Activated CD4-positive, alpha-beta T cell treated with anti-CD3 and anti-CD28 coated beads for 36 hours (primary cell): ENCODE data around the gene SCAI. TPM values are rescaled to one million over a fixed set of nuclear protein-coding genes. Genes with fewer than 3 reads are reported as not detected.
A peak's percentile ranks its signal among the peaks of the same experiment; 100 is the strongest.
"Not testable (repeated sequence)": the region's sequence is repeated elsewhere in the genome, so short reads cannot be mapped to it uniquely, and the experiment has no call there.

ENCODE experiments used
- ATAC-seq: fragments of 200-7000 bp; cut with Tn5 transposase; one replicate; pipeline ENCODE4 v1.10.0; 2021; ENCODE audit warnings: mild to moderate bottlenecking, moderate library complexity
- CTCF ChIA-PET: fragments of 350-600 bp; sonication (Branson Sonifier 250); formaldehyde crosslinking; loops from one replicate; lab custom pipeline; 2021; ENCODE audit warnings: antibody characterized with exemption; lab: Charles Lee
- POLR2A ChIA-PET: fragments of 350-600 bp; sonication (Branson Sonifier 250); formaldehyde crosslinking; loops from one replicate; lab custom pipeline; 2021; ENCODE audit warnings: antibody characterized with exemption, inconsistent platforms; lab: Charles Lee
- DNase-seq: peaks from one replicate; pipeline ENCODE4 v3.0.0-alpha.2; 2020
- H3K27ac Mint-ChIP-seq: one replicate; pipeline ENCODE4 v1.8.0; 2021; ENCODE audit warnings: mixed read lengths
- H3K27me3 Mint-ChIP-seq: one replicate; pipeline ENCODE4 v1.8.0; 2021; ENCODE audit warnings: mixed read lengths
- H3K36me3 Mint-ChIP-seq: one replicate; pipeline ENCODE4 v1.8.0; 2021; ENCODE audit warnings: low read depth, mixed read lengths
- H3K4me1 Mint-ChIP-seq: one replicate; pipeline ENCODE4 v1.8.0; 2021; ENCODE audit warnings: mixed read lengths
- H3K4me3 Mint-ChIP-seq: one replicate; pipeline ENCODE4 v1.8.0; 2021; ENCODE audit warnings: mild to moderate bottlenecking, moderate library complexity, mixed read lengths
- H3K9me3 Mint-ChIP-seq: one replicate; pipeline ENCODE4 v1.8.0; 2021; ENCODE audit warnings: low read depth, mixed read lengths
- intact Hi-C, 2 experiments: fragments of 100-400 bp; cut with DNase I in 1 of 2; cut with micrococcal nuclease in 1 of 2; formaldehyde crosslinking; loops; one replicate each; pipeline versions ENCODE4 v1.14.2 to v1.15.1; 2022 to 2024; cut with DNase I, micrococcal nuclease
- total RNA-seq, 2 experiments: library from RNA; stranded (reverse); gene quantifications; one replicate each; pipeline ENCODE4 v1.2.3, GENCODE V29; 2021

The SCAI gene
- total RNA-seq, 2 experiments from 2014 or later, result 13.0 to 13.8 TPM

DNA sequence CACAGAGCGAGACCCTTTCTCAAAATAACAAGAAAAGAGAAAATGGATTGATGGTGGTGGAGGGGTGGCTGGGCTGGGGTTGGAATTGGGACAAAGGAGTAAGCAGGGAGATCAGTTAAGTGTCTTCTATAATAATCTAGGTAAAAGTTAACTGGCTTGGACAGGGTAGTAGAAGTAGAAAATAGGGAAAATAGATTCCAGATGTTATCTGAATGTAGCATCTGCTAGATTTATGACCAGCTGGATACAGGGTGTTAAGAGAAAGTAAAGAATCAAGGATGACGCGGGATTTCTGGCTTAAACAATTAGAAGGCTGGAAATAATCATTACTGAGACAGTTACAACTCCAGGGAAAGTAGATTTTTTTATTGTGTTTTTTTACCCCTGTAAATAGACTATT, 33.3 kb upstream of the SCAI start:
- intact Hi-C loops, result no loop called here
- peaks cover 22% of the 10 kb centered on the region for H3K36me3 Mint-ChIP-seq
- H3K27me3 Mint-ChIP-seq, result no peaks in the 10 kb centered on the region
- H3K27ac Mint-ChIP-seq, result no peak overlapping the region
- no peak for ATAC-seq
- CTCF ChIA-PET, result no interaction called here
- POLR2A ChIA-PET, result interaction anchor here (1.1 kb wide), 1 partner anchor 9 kb away, joined by 3 read pairs; no protein-coding TSS in a partner anchor
- DNase-seq, result no peak
- no peaks in the 10 kb centered on the region for H3K9me3 Mint-ChIP-seq
- H3K4me1 Mint-ChIP-seq, result peaks cover 57% of the 10 kb centered on the region
- H3K4me3 Mint-ChIP-seq, result no peak overlapping the region

DNA sequence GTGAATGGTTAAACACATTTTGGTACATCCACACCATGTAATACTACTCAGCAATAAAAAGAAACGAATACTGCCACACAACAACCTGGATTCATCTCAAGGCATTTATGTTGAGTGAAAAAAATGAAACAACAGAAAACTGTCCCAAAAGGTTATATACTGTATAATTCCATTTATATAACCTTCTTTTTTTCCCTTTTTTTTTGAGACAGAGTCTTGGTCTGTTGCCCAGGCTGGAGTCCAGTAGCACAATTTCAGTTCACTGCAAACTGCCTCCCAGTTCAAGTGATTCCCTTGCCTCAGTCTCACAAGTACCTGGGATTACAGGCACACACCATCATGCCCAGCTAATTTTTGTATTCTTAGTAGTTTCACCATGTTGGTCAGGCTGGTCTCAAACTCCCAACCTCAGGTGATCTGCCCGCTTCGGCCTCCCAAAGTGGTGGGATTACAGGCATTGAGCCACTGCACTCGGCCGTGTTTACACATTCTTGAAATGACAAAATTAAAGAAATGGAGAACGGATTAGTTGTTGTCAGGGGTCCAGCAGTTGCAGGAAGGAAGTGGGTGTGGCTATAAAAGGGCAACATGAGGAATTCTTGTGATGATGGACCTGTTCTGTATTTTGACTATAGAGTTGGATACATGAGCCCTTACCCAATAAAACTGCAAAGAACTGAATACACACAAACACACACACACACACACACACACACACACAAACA, 28.9 kb upstream of the SCAI start:
- peaks cover 24% of the 10 kb centered on the region for H3K36me3 Mint-ChIP-seq
- H3K27ac Mint-ChIP-seq, result peak overlapping the region; percentile 52
- no peak overlapping the region for H3K4me3 Mint-ChIP-seq
- intact Hi-C loops, result no loop called here
- ATAC-seq (no peak), DNase-seq (no peak)
- no peaks in the 10 kb centered on the region for H3K9me3 Mint-ChIP-seq
- ChIA-PET CTCF (no interaction called here), POLR2A (no interaction called here)
- no peaks in the 10 kb centered on the region for H3K27me3 Mint-ChIP-seq
- H3K4me1 Mint-ChIP-seq, result peaks cover 32% of the 10 kb centered on the region

DNA sequence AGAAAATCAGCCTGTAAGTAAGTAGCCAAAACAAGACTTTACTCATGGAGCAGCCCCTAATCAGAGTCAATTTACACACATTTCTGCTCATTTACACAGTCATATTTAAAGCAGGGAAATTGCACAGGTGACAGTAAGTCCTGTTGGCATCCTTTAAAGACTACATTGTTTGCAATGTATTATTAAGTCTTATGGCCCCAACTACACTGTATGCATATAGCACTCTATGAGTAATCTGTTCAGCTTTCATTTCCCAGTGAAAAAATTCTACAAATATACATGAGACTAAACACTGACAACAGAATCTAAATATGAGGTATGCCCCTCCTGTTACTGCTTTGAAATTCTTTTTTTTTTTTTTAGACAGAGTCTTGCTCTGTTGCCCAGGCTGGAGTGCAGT, 26.6 kb upstream of the SCAI start:
- no peak overlapping the region for H3K4me3 Mint-ChIP-seq
- CTCF ChIA-PET, result no interaction called here
- intact Hi-C loops, result no loop called here
- peaks cover 30% of the 10 kb centered on the region for H3K4me1 Mint-ChIP-seq
- no peak for DNase-seq
- H3K27me3 Mint-ChIP-seq, result no peaks in the 10 kb centered on the region
- ATAC-seq, result peak; percentile 51
- POLR2A ChIA-PET, result no interaction called here
- no peak overlapping the region for H3K27ac Mint-ChIP-seq
- H3K9me3 Mint-ChIP-seq, result no peaks in the 10 kb centered on the region
- peaks cover 27% of the 10 kb centered on the region for H3K36me3 Mint-ChIP-seq

DNA sequence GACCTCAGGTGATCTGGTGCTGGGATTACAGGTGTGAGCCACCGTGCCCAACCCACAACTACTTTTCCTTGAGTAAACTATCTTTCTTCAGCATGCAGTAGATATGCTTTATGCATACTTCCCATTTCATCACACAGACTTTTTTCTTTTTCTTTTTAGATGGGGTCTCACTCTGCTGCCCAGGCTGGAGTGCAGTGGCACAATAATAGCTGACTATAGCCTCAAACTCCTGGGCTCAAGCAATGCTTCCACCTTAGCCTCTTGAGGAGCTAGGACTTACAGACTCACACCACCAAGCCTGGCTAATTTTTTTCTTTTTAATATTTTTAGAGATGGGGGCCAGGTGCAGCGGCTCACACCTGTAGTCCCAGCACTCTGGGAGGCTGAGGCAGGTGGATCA, 23.4 kb upstream of the SCAI start:
- ChIA-PET CTCF (no interaction called here), POLR2A (no interaction called here)
- Mint-ChIP-seq H3K27ac (no peak overlapping the region), H3K4me1 (peaks cover 15% of the 10 kb centered on the region), H3K9me3 (no peaks in the 10 kb centered on the region), H3K36me3 (peaks cover 22% of the 10 kb centered on the region), H3K4me3 (no peak overlapping the region), H3K27me3 (no peaks in the 10 kb centered on the region)
- ATAC-seq, result no peak
- intact Hi-C loops, result no loop called here
- no peak for DNase-seq

DNA sequence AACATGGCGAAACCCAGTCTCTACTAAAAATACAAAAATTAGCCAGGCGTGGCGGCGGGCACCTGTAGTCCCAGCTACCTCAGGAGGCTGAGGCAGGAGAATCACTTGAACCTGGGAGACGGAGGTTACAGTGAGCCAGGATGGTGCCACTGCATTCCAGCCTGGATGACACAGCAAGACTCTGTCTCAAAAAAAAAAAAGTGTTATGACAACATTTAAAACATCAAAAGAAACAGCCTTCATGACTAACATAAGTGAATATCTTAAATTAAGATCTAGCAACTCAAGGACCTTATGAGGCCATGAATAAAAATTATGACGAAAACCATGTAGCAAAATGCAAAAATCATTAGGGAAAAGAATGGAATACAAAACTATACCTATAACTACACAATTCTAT, 19.6 kb upstream of the SCAI start:
- DNase-seq, H3K4me1 Mint-ChIP-seq, ATAC-seq, CTCF ChIA-PET, intact Hi-C loops, H3K9me3 Mint-ChIP-seq, H3K27ac Mint-ChIP-seq, H3K36me3 Mint-ChIP-seq, POLR2A ChIA-PET, H3K27me3 Mint-ChIP-seq, H3K4me3 Mint-ChIP-seq: not testable (repeated sequence)

DNA sequence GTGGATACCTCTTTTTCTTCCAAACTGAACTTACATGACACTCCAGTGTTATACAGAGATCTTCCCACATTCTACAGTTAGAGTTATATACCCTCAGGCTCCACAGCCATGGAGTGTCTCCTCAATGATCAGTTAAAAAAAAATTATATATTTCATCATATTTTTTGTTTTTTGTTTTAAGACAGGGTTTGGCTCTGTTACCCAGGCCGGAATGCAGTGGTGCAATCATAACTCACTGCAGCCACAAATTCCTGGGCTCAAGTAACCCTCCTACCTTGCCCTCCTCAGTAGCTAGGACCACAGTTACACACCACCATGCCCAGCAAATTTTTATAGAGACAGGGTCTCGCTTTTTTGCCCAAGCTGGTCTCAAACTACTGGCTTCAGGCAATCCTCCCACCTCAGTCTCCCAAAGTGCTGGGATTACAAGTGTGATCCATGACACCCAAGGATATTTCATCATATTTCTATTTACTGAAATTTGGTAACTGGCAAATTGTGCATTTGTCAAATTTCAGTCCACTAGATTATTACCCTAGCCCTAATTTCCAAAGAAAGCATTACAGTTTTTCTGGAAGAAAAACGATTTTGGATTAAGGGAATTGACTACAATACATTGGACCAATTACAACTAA, 18.1 kb upstream of the SCAI start:
- no peaks in the 10 kb centered on the region for H3K27me3 Mint-ChIP-seq
- no peaks in the 10 kb centered on the region for H3K9me3 Mint-ChIP-seq
- no peak for DNase-seq
- peaks cover 6% of the 10 kb centered on the region for H3K4me1 Mint-ChIP-seq
- H3K27ac Mint-ChIP-seq, result no peak overlapping the region
- ChIA-PET CTCF (interaction anchor here (0.8 to 1.2 kb wide), 2 partner anchors 14 to 108 kb away, joined by 3 to 6 read pairs; no protein-coding TSS in a partner anchor), POLR2A (interaction anchor here (0.6 kb wide), 1 partner anchor 52 kb away, joined by 3 read pairs; no protein-coding TSS in a partner anchor)
- intact Hi-C loops, result no loop called here
- no peak overlapping the region for H3K4me3 Mint-ChIP-seq
- no peak for ATAC-seq
- peaks cover 8% of the 10 kb centered on the region for H3K36me3 Mint-ChIP-seq

DNA sequence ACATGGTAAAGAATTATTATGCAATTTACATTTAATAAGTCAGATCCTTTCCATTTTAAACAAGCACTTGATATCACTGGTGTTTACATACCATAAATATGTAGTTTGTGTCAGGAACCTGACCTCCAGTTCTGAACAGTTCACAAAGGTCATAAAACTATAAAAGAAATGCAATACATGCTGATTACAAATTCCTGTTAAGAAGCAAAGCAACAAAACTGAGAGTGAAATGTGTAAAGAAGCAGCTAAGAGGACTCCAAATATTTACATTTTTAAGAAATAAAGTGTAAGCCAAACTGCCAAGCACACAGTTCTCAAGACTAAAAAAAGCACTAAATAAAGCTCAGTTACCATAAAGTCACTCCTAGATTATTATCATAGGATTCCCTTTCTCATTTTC, 17.4 kb upstream of the SCAI start:
- ChIA-PET CTCF (interaction anchor here (0.8 to 1.2 kb wide), 2 partner anchors 13 to 107 kb away, joined by 3 to 6 read pairs; no protein-coding TSS in a partner anchor), POLR2A (interaction anchor here (0.6 kb wide), 1 partner anchor 51 kb away, joined by 3 read pairs; no protein-coding TSS in a partner anchor)
- no peak overlapping the region for H3K27ac Mint-ChIP-seq
- ATAC-seq, result no peak
- DNase-seq, result no peak
- no peaks in the 10 kb centered on the region for H3K9me3 Mint-ChIP-seq
- H3K4me1 Mint-ChIP-seq, result peaks cover 2% of the 10 kb centered on the region
- H3K27me3 Mint-ChIP-seq, result no peaks in the 10 kb centered on the region
- intact Hi-C loops, result no loop called here
- H3K4me3 Mint-ChIP-seq, result no peak overlapping the region
- H3K36me3 Mint-ChIP-seq, result peaks cover 7% of the 10 kb centered on the region

DNA sequence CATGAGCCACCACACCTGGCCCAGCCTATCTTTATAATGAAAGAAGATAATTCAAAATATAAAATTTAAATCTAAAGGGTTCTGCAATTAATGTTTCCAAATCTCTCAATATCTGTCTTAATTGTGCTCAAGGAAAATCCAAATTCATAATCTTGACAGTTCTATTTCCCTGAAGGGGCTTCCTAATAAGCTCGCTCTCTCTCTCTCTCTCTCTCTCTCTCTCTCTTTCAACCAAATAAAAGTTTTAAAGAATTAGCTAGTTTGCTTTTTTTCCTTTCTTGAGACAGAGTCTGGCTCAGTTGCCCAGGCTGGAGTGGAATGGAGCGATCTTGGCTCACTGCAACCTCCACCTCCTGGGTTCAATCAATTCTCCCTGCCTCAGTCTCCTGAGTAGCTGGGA, 13.2 kb upstream of the SCAI start:
- DNase-seq (no peak), ATAC-seq (no peak)
- no peak overlapping the region for H3K4me3 Mint-ChIP-seq
- ChIA-PET POLR2A (no interaction called here), CTCF (interaction anchor here (0.6 kb wide), 1 partner anchor 226 kb away, joined by 4 read pairs; no protein-coding TSS in a partner anchor)
- no peaks in the 10 kb centered on the region for H3K27me3 Mint-ChIP-seq
- no peaks in the 10 kb centered on the region for H3K4me1 Mint-ChIP-seq
- no peaks in the 10 kb centered on the region for H3K9me3 Mint-ChIP-seq
- H3K36me3 Mint-ChIP-seq, result peaks cover 17% of the 10 kb centered on the region
- intact Hi-C loops, result no loop called here
- H3K27ac Mint-ChIP-seq, result no peak overlapping the region

DNA sequence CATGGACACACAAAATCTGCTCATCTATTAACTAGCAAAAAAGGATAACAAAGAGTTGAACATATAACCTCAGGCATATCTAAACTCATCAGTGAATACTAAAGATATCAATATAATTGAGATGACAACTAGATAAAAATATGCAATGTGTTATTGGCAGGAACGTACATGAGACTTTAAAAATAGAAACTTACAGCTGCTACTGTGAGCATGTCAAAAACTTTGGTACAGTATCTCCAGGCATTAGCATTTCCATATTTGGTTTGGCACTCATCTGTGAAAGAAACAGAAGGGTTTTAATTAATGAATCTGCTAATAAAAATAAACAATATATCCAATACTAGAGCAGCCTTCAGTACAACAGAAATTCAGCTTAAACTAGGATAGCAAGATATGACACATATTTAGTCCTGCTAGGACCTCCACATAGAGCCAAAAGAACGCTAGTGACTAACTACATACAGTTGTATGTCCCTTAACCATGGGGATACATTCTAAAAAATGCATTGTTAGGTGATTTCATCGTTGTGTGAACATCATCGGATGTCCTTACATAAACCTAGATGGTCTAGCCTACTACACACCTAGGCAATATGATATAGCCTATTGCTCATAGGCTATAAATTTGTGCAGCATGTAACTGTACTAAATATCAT, 10.5 kb upstream of the SCAI start:
- H3K9me3 Mint-ChIP-seq, result no peaks in the 10 kb centered on the region
- ATAC-seq (no peak), DNase-seq (no peak)
- H3K36me3 Mint-ChIP-seq, result peaks cover 27% of the 10 kb centered on the region
- H3K27me3 Mint-ChIP-seq, result no peaks in the 10 kb centered on the region
- no peak overlapping the region for H3K4me3 Mint-ChIP-seq
- H3K4me1 Mint-ChIP-seq, result peaks cover 2% of the 10 kb centered on the region
- POLR2A ChIA-PET, result interaction anchor here (0.6 kb wide), 1 partner anchor 133 kb away, joined by 3 read pairs; no protein-coding TSS in a partner anchor
- H3K27ac Mint-ChIP-seq, result no peak overlapping the region
- CTCF ChIA-PET, result interaction anchor here (1.2 to 1.7 kb wide), 2 partner anchors 10 to 14 kb away, joined by 4 to 9 read pairs; partner anchors contain the start of gene SCAI
- intact Hi-C loops, result no loop called here

DNA sequence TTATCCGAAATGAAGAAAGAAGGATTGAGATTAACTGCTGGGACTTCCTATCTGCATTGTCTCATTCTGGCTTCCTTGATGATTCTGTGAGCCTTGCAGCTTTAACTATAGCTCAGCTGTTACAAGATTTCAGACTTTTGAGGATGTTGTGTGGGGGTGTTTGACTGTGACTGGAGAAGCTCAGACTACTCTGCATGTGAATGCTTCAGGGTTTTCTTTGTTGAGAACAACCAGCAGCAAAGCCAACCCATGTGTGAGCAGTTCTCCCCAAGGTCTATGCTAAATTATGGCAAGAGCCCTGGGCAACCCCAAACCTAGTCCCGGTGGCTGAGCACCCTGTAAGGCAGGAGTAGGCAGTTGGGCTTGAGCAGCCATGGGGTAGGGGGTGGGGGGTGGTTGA, 8.4 kb upstream of the SCAI start:
- POLR2A ChIA-PET, result no interaction called here
- peaks cover 27% of the 10 kb centered on the region for H3K36me3 Mint-ChIP-seq
- no peaks in the 10 kb centered on the region for H3K9me3 Mint-ChIP-seq
- H3K27me3 Mint-ChIP-seq, result no peaks in the 10 kb centered on the region
- no peak for ATAC-seq
- DNase-seq, result no peak
- H3K4me3 Mint-ChIP-seq, result no peak overlapping the region
- H3K4me1 Mint-ChIP-seq, result peaks cover 5% of the 10 kb centered on the region
- no peak overlapping the region for H3K27ac Mint-ChIP-seq
- CTCF ChIA-PET, result no interaction called here
- intact Hi-C loops, result no loop called here

DNA sequence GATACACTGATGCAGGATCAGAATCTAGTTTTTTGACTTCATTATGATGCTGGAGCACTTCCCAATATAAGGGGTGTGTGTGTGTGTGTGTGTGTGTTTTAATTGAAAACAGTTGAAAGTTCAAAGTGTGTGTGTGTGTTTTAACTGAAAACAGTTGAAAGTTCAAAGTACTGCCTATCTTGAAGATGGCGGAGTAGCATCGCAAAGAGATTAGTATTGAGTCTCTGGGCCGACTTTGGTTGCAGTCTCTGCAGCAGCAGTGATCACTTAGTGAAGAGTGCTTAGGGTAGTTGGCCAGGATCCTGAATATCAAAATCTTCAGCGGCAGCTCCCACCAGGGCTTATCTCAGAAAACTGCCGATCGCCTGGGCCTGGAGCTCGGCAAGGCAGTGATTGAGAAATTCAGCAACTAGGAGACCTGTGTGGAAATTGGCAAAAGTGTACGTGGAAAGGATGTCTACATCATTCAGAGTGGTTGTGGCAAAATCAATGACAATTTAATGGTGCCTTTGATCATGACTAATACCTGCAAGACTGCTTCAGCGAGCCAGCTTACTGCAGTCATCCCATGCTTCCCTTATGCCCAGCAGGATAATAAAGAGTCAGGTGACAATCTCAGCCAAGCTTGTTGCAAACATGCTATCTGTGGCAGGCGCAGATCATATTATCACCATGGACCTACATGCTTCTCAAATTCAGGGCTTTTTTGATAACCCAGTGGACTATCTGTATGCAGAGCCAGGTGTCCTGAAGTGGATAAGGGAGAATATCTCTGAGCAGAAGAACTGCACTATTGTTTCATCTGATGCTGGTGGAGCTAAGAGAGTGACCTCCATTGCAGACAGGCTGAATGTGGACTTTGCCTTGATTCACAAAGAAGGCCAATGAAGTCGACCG, 7.3 kb upstream of the SCAI start:
- ATAC-seq (no peak), DNase-seq (no peak)
- no peaks in the 10 kb centered on the region for H3K27me3 Mint-ChIP-seq
- H3K27ac Mint-ChIP-seq, result no peak overlapping the region
- H3K9me3 Mint-ChIP-seq, result no peaks in the 10 kb centered on the region
- H3K36me3 Mint-ChIP-seq, result peaks cover 27% of the 10 kb centered on the region
- intact Hi-C loops, result no loop called here
- no peak overlapping the region for H3K4me3 Mint-ChIP-seq
- POLR2A ChIA-PET, result interaction anchor here (1.0 kb wide), 1 partner anchor 9 kb away, joined by 5 read pairs; no protein-coding TSS in a partner anchor
- peaks cover 10% of the 10 kb centered on the region for H3K4me1 Mint-ChIP-seq
- CTCF ChIA-PET, result interaction anchor here (0.6 kb wide), 2 partner anchors 29 to 68 kb away, joined by 3 read pairs; no protein-coding TSS in a partner anchor
